SK-N-SH (cell line): Measurements from ENCODE around the gene C4BPB.

ENCODE experiments used
- CTCF ChIP-seq: fragments of 200-600 bp; sonication (generic); IDR thresholded peaks from 2 replicates; pipeline ENCODE4 v1.6.1; 2017; ENCODE audit warnings: antibody characterized with exemption, mild to moderate bottlenecking, moderate library complexity
- MAX ChIP-seq: IDR thresholded peaks from 2 replicates; pipeline ENCODE4 v1.4.0; 2012; ENCODE audit warnings: low read depth
- MEF2A ChIP-seq: IDR thresholded peaks from 2 replicates; pipeline ENCODE4 v1.4.0; 2012; ENCODE audit warnings: low read depth, borderline replicate concordance
- TAF1 ChIP-seq: IDR thresholded peaks from 2 replicates; pipeline ENCODE4 v1.6.1; 2012; ENCODE audit warnings: low read depth, mild to moderate bottlenecking, low read length, moderate library complexity, borderline replicate concordance

GRCh38 chr1:207139616-207140015 lies 51.0 kb downstream of the C4BPB start:
- TF ChIP-seq TAF1 (no peak), MEF2A (no peak), CTCF (no peak), MAX (no peak)
